ENCODE data around the gene ARHGAP23.

GRCh38 chr17:38449364-38449763 is 21.1 kb downstream of the ARHGAP23 start:
- TF ChIP-seq, protein P1, sequence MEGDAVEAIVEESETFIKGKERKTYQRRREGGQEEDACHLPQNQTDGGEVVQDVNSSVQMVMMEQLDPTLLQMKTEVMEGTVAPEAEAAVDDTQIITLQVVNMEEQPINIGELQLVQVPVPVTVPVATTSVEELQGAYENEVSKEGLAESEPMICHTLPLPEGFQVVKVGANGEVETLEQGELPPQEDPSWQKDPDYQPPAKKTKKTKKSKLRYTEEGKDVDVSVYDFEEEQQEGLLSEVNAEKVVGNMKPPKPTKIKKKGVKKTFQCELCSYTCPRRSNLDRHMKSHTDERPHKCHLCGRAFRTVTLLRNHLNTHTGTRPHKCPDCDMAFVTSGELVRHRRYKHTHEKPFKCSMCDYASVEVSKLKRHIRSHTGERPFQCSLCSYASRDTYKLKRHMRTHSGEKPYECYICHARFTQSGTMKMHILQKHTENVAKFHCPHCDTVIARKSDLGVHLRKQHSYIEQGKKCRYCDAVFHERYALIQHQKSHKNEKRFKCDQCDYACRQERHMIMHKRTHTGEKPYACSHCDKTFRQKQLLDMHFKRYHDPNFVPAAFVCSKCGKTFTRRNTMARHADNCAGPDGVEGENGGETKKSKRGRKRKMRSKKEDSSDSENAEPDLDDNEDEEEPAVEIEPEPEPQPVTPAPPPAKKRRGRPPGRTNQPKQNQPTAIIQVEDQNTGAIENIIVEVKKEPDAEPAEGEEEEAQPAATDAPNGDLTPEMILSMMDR (IDR thresholded peaks at IDR 0.05; ENCODE audit: insufficient read depth, low read length, poor library complexity, severe bottlenecking): no peak
- TF ChIP-seq EZH2phosphoT487 (conservative IDR thresholded peaks at IDR 0.05; ENCODE audit: low read length): no peak
